GM21390 (cell line): ENCODE measurements around the gene PXYLP1.
"Not testable (repeated sequence)": the region's sequence is repeated elsewhere in the genome, so short reads cannot be mapped to it uniquely, and the experiment has no call there.

Experiments used
- ATAC-seq: cut with Tn5 transposase; IDR thresholded peaks from one replicate; pipeline ENCODE4 v1.9.1; 2021; ENCODE audit not compliant: unreplicated experiment

The PXYLP1 gene

GRCh38 chr3:141231101-141231951, at the start of gene PXYLP1:
Gene PXYLP1 (plus strand): TSS chr3:141231825. CDS start chr3:141260176, 28,351 bp downstream.
- peak; percentile 96 for ATAC-seq

- ATAC-seq, result no peak
These were observed 48.0 kb upstream of the PXYLP1 start for GRCh38 chr3:141183606-141184005.

- ATAC-seq, result no peak
These were observed 47.2 kb upstream of the PXYLP1 start for GRCh38 chr3:141184430-141184829.

- no peak for ATAC-seq
These were observed 40.4 kb upstream of the PXYLP1 start for GRCh38 chr3:141191097-141191749.

- ATAC-seq, result peak; percentile 100
These were observed 39.3 kb upstream of the PXYLP1 start for GRCh38 chr3:141192345-141192744.

- ATAC-seq, result no peak
These were observed 38.4 kb upstream of the PXYLP1 start for GRCh38 chr3:141193066-141193830.

- no peak for ATAC-seq
These were observed 30.5 kb upstream of the PXYLP1 start for GRCh38 chr3:141201122-141201521.

- no peak for ATAC-seq
These were observed 28.9 kb upstream of the PXYLP1 start for GRCh38 chr3:141202682-141203081.

- ATAC-seq, result no peak
These were observed 27.8 kb upstream of the PXYLP1 start for GRCh38 chr3:141203866-141204265.

- ATAC-seq, result no peak
These were observed 27.3 kb upstream of the PXYLP1 start for GRCh38 chr3:141204343-141204742.

- ATAC-seq, result not testable (repeated sequence)
These were observed 20.3 kb upstream of the PXYLP1 start for GRCh38 chr3:141211306-141211705.

- no peak for ATAC-seq
These were observed 19.5 kb upstream of the PXYLP1 start for GRCh38 chr3:141212101-141212500.

- ATAC-seq, result no peak
These were observed 19.1 kb upstream of the PXYLP1 start for GRCh38 chr3:141212555-141212954.

- no peak for ATAC-seq
These were observed 14.7 kb upstream of the PXYLP1 start for GRCh38 chr3:141216975-141217374.

- no peak for ATAC-seq
These were observed 14.2 kb upstream of the PXYLP1 start for GRCh38 chr3:141217389-141217788.

- ATAC-seq, result no peak
These were observed 13.3 kb upstream of the PXYLP1 start for GRCh38 chr3:141218162-141218835.

- ATAC-seq, result no peak
These were observed 12.7 kb upstream of the PXYLP1 start for GRCh38 chr3:141218926-141219325.

- no peak for ATAC-seq
These were observed 7.9 kb upstream of the PXYLP1 start for GRCh38 chr3:141223673-141224166.

GRCh38 chr3:141225939-141226338, 5.7 kb upstream of the PXYLP1 start:
- no peak for ATAC-seq

- ATAC-seq, result no peak
These were observed 4.4 kb upstream of the PXYLP1 start for GRCh38 chr3:141227216-141227615.

GRCh38 chr3:141227752-141228151, 3.9 kb upstream of the PXYLP1 start:
- ATAC-seq, result no peak
